Activated T-cell treated with anti-CD3 and anti-CD28 coated beads, Interleukin-2, amount 50 U/mL, for 4 hours (primary cell): ENCODE results near the gene RASA3. TPM values are rescaled to one million over a fixed set of nuclear protein-coding genes. Genes with fewer than 3 reads are reported as not detected.
A peak's percentile ranks its signal among the peaks of the same experiment; 100 is the strongest.

ENCODE experiments used
- ATAC-seq, 2 donors: fragments of 200-7000 bp; cut with Tn5 transposase; one replicate each; pipeline ENCODE4 v1.10.0; 2021
- DNase-seq: peaks from one replicate; pipeline ENCODE4 v3.0.0-alpha.2; 2020
- H3K27me3 Mint-ChIP-seq: one replicate; pipeline ENCODE4 v1.8.0; 2021; ENCODE audit warnings: low read depth, mixed read lengths
- H3K36me3 Mint-ChIP-seq: one replicate; pipeline ENCODE4 v1.8.0; 2022; ENCODE audit warnings: mixed read lengths; ENCODE audit not compliant: insufficient read depth
- H3K4me1 Mint-ChIP-seq: one replicate; pipeline ENCODE4 v1.8.0; 2021; ENCODE audit warnings: low read depth, mixed read lengths
- H3K4me3 Mint-ChIP-seq: one replicate; pipeline ENCODE4 v1.8.0; 2021; ENCODE audit warnings: mild to moderate bottlenecking, moderate library complexity, mixed read lengths
- H3K9me3 Mint-ChIP-seq: one replicate; pipeline ENCODE4 v1.8.0; 2021; ENCODE audit warnings: mixed read lengths
- total RNA-seq, 3 donors: library from RNA; stranded (reverse); gene quantifications; one replicate each; pipeline ENCODE4 v1.2.1, GENCODE V29; 2021

RASA3 gene
- total RNA-seq, 3 donors from 2014 or later = 23.7 to 28.7 (median 26.6) TPM

DNA sequence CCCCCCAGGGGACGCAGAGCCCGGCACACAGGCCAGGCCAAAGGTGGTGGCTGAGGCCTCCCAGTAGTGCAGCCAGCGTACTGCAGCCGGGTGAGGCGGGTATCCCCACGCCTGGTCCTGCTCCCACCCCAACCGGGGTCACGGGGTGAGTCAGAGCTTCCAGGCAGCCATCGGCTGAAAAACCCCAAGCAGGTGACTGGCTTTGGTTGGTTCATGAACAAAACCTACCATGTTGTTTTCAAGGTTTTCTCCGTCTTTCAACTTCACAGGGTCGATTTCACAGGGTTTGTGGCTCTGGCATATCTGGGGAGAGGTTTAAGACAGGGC is 116.5 kb downstream of the RASA3 start:
- no peaks in the 10 kb centered on the region for H3K27me3 Mint-ChIP-seq
- H3K36me3 Mint-ChIP-seq = peaks cover 7% of the 10 kb centered on the region
- H3K4me1 Mint-ChIP-seq = peaks cover 2% of the 10 kb centered on the region
- H3K4me3 Mint-ChIP-seq = no peak overlapping the region
- no peaks in the 10 kb centered on the region for H3K9me3 Mint-ChIP-seq
- ATAC-seq (peak in 1 of 2 donors; percentile 26), DNase-seq (no peak)

DNA sequence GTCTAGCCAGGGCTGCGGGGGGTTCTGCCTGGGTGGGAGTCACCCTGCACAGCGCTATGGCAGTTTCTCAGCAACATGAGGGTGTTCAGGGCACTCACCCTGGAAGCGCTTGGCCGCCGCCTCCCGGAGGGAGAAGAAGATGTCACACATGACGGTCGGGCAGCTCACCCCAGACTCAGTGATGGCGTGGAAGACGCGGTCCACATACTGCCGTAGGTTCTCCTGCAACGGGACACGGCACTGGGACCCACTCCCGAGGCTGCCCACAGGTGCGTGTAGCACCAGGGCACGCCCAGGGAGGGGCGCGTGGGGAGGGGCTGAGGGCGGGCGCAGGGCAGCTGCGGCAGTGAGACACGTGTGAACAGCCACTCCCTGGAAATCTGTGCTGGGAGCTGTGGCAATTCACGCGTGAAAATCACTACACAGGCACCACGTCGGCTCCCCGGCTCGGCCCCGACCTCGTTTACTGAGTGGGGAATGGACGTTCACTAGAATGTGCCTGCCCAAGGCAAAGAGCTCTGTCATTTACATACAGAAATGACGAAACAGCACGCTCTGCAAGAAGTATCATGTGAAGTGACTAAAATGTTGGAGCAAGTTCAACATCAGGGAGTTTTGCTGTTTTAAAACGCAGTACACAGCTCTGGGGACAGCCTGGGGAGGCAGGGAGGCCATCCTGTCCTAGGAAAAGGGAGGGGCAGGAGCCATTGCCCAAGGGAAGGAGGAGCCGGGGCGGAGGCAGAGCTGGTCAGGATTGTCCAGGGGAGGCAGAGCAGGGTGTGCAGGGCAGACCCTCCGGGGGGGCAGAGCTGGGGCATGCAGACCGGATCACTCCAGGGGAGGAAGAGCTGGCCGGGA is 117.1 kb downstream of the RASA3 start:
- Mint-ChIP-seq H3K27me3 (no peaks in the 10 kb centered on the region), H3K4me3 (no peak overlapping the region), H3K36me3 (peaks cover 10% of the 10 kb centered on the region), H3K9me3 (no peaks in the 10 kb centered on the region), H3K4me1 (peaks cover 4% of the 10 kb centered on the region)
- ATAC-seq (no peak), DNase-seq (no peak)

DNA sequence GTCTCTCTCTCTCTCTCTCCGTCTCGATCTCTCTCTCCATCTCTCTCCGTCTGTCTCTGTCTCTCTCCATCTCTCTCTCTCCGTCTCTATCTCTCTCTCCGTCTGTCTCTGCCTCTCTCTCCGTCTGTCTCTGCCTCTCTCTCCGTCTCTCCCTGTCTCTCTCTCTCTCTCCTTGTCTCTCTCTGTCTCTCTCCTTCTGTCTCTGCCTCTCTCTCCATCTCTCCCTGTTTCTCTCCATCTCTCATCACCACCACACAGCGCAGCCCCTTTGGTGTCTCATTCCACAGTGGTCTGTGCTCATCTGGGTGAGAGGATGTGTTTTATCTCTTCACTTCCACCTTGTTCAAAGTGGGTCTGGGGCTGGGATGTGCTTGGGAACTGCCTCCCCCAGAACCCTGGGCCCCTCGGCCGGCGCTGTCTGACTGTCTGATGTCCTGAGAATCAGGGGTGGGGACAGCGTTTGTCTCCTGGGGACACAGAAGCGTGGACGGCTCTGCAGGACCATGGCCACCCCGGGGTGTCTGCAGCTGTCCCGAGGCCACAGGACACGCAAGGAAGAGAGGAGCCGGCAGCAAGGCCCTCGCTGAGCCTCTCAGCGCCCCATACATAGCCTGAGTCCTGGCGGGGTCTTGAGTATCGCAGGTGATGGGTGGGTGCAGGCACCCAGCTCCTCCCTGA is 118.3 kb downstream of the RASA3 start:
- DNase-seq (no peak), ATAC-seq (no peak)
- H3K4me3 Mint-ChIP-seq = no peak overlapping the region
- H3K36me3 Mint-ChIP-seq = peaks cover 10% of the 10 kb centered on the region
- H3K9me3 Mint-ChIP-seq = no peaks in the 10 kb centered on the region
- no peaks in the 10 kb centered on the region for H3K27me3 Mint-ChIP-seq
- peaks cover 4% of the 10 kb centered on the region for H3K4me1 Mint-ChIP-seq

DNA sequence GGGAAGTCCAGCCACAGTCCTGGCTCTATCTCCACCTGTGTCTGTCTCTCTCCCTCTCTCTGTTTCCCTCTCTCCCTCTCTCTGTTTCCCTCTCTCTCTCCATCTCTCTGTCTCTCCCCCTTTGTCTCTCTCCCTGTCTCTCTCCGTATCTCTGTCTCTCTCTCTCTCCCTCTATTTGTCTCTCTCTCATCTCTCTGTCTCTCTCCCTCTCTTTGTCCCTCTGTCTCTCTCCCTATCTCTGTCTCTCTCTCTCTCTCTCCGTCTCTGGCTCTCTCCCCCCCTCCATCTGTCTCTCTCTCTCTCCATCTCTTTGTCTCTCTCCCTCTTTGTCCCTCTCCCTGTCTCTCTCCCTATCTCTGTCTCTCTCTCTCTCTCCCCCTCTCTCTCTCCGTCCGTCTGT is 119.1 kb downstream of the RASA3 start:
- no peak for ATAC-seq
- Mint-ChIP-seq H3K4me1 (peaks cover 4% of the 10 kb centered on the region), H3K9me3 (no peaks in the 10 kb centered on the region), H3K27me3 (no peaks in the 10 kb centered on the region), H3K36me3 (peaks cover 10% of the 10 kb centered on the region), H3K4me3 (no peak overlapping the region)
- no peak for DNase-seq

DNA sequence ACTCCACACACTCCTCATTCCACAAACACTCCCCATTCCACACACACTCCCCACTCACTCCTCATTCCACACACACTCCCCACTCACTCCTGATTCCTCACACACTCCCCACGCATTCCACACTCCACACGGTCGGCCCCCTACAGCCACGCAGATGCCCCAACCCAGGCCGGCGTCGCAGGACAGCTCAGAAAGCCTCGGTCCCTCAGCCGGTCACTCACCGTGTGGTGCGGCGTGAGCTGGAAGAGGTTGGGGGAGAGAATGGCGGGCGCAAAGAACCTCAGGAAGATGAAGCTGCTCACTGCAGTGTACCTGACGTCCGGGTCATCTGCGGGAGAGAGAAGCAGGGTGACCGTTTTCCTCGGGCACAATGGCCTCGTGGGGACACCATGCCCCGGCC is 119.5 kb downstream of the RASA3 start:
- Mint-ChIP-seq H3K4me3 (no peak overlapping the region), H3K9me3 (no peaks in the 10 kb centered on the region), H3K4me1 (peaks cover 4% of the 10 kb centered on the region), H3K27me3 (no peaks in the 10 kb centered on the region), H3K36me3 (peaks cover 10% of the 10 kb centered on the region)
- DNase-seq = no peak
- ATAC-seq = no peak

DNA sequence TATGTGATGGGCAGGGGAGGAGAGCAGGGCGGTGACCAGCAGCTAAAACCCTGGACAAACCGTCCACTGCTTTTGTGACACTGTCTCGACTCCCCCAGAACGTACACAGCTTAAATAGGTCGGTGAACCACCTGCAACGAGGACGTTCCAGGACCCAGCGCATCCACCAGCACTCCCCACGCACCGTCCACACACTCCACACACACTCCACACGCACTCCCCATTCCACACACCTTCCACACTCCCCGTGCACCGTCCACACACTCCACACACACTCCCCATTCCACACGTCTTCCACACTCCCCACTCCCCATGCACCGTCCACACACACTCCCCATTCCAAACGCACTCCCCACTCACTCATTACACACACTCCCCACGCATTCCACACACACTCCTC is 120.3 kb downstream of the RASA3 start:
- ATAC-seq (no peak), DNase-seq (no peak)
- Mint-ChIP-seq H3K27me3 (no peaks in the 10 kb centered on the region), H3K4me3 (no peak overlapping the region), H3K9me3 (no peaks in the 10 kb centered on the region), H3K36me3 (peaks cover 10% of the 10 kb centered on the region), H3K4me1 (peaks cover 4% of the 10 kb centered on the region)

DNA sequence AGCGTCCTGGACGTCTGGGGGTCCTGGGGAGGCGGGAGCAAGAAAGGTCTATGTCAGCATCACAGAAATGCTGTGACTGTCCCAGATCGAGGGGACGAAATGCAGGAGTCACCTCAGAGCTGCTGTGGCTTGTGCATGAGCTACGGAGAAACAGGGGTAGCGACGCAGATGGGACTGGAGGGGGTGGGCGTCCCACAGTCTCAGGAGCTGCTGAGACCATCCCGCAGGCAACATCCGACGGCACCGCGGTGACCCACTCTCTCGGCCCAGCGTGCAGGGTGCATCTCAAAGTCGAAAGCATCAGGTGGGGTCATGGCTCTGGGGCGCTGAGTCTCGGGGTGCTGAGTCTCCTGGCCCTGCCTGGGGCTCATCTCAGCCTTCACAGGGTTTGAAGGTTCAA is 121.2 kb downstream of the RASA3 start:
- H3K9me3 Mint-ChIP-seq = no peaks in the 10 kb centered on the region
- peaks cover 4% of the 10 kb centered on the region for H3K4me1 Mint-ChIP-seq
- no peak for ATAC-seq
- no peak overlapping the region for H3K4me3 Mint-ChIP-seq
- no peak for DNase-seq
- H3K27me3 Mint-ChIP-seq = no peaks in the 10 kb centered on the region
- peaks cover 10% of the 10 kb centered on the region for H3K36me3 Mint-ChIP-seq

DNA sequence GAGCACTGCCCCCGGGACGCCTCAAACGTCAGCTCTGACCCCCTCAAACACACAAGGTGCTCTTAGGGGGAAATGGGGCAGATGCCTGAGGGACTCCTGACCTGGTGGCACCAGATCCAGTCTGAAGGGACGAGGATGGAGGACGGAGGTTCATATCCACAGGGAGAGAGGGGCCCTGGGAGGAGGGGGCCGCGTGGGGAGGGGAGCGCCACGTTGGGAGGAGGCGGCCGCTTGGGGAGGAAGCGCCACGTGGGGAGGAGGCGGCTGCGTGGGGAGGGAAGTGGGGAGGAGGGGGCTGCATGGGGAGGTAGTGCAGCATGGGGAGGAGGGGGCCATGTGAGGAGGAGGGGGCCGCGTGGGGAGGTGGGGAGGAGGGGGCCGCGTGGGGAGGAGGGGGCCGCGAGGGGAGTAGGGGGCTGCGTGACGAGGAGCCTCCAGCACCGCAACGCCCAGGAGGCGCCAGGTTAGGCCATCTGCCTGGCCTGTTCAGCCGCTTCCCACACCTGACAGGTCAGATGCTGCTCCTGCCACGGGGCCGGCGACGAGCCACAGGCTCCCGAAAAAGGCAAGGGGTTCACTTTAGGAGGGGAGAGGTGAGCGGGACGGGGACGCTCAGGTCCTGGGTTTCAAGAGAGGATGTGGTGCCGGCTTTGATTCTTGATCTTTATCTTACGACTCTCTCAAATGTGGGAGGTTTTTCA is 121.9 kb downstream of the RASA3 start:
- ATAC-seq (peak in 1 of 2 donors; percentile 37), DNase-seq (no peak)
- H3K27me3 Mint-ChIP-seq = no peaks in the 10 kb centered on the region
- no peaks in the 10 kb centered on the region for H3K9me3 Mint-ChIP-seq
- H3K4me1 Mint-ChIP-seq = peaks cover 4% of the 10 kb centered on the region
- peaks cover 10% of the 10 kb centered on the region for H3K36me3 Mint-ChIP-seq
- H3K4me3 Mint-ChIP-seq = no peak overlapping the region

DNA sequence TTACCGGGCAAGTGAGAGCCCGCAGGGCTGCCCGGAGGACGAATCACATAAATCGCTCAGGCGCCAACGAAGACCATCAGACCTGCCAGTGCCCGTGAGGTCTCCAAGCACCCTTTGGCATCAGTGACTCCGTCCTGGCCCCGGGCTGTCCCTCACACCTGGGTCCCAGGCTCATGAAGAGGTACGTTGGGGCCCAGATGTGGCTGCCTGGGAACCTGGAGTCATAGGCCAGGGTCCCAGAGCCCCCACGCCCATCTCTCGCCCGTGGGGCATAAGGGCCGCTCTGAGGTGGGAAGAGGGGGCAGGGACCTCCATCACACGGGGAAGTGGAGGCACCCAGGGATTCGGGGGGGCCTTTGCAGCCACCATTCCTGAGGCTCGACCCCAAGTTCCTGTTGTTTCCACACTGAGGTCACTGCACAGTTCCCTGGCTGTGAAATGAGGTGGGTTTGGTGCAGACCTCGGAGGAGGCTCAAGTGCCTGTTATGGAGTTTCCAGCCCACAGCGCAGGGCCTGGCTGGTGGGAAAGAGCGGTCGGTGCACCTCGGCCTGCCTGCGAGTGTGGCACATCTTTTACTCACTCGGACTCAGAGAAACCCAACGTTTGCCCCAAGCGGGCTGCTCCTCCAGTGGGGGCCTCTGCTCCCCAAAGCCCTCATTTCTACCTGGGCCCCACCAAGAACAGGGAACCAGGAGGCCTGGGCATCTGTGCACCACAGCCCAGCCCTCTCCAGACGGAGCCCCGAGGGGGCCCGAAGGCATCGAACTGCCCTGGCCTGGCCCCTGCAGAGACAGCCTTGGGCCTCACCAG is 122.6 kb downstream of the RASA3 start:
- Mint-ChIP-seq H3K9me3 (no peaks in the 10 kb centered on the region), H3K27me3 (no peaks in the 10 kb centered on the region), H3K36me3 (peaks cover 11% of the 10 kb centered on the region), H3K4me1 (peaks cover 4% of the 10 kb centered on the region), H3K4me3 (no peak overlapping the region)
- ATAC-seq (no peak), DNase-seq (no peak)

DNA sequence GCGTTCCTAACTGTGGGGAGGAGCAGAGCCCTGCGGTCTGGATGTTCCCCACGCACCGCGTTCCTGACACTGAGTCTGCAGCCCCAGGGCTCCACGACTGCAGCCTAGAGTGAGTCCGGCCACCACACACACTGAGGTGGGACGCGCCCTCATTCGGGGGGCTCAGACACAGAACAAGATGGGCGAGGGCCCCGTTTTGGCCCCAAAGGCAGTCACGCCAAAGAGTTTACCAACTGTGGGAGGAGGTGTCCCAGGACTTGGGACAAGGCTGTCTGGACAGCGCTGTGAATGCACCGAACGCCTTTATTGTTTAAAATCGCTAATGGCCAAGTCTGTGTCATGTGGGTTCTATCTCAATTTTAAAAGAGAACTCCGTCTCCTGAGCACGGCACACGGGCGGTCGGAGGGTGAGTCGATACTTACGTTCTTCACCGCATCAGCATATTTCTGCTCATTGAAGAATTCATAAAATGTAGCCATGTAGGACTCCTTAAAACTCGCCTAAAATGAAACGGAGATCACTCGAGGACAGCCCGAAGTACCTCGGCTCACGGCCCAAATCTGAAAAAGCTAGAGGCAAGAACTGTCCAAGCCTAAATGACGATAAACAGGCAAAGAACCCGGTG is 123.3 kb downstream of the RASA3 start:
- DNase-seq (no peak), ATAC-seq (no peak)
- H3K36me3 Mint-ChIP-seq = peaks cover 15% of the 10 kb centered on the region
- H3K4me3 Mint-ChIP-seq = no peak overlapping the region
- no peaks in the 10 kb centered on the region for H3K27me3 Mint-ChIP-seq
- H3K9me3 Mint-ChIP-seq = no peaks in the 10 kb centered on the region
- H3K4me1 Mint-ChIP-seq = peaks cover 4% of the 10 kb centered on the region

DNA sequence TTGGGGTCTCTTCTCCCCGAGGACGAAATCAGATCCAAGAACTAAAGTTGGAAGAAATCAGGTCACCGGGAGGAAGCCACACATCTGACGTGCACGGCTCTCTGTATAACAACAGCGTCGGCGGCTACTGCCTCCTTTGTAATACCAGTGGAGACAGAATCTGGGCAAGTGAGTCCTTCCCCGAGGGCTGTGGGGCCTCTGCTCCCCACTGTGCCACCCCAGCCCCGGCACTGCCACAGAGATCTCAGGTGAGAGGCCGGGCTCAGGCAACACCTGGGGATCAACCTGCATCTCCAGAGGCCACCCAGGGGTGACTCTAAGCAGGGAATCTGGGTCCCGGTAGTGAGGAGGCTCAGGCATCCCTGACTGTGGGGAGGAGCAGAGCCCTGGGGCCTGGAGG is 124.9 kb downstream of the RASA3 start:
- ATAC-seq = no peak
- DNase-seq = no peak
- Mint-ChIP-seq H3K36me3 (peaks cover 15% of the 10 kb centered on the region), H3K27me3 (no peaks in the 10 kb centered on the region), H3K4me3 (no peak overlapping the region), H3K4me1 (peaks cover 4% of the 10 kb centered on the region), H3K9me3 (no peaks in the 10 kb centered on the region)

DNA sequence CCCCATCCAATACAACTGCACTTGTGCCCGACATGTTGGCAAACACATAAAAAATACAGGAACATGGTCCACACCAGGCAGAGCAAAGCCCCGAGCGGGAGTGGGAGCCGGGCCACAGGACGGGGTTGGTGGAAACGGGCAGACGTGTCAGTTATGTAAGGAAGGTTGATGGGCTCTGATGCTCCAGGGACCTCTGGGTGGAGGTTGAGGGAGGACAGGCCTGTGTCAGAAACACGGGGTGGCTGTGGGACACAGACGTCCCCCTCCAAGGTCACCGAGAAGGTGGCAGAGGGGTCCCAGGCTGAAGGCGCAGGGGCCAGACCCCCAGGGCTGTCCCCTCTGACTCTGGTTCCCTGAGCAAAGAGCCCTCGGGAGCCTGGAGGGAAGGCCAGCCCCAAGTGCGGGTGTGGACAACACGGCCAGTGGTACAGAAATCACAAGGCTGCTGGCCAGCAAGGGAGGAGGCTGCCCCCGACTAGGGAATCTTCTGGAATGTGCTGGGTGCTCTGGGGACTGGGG is 127.2 kb downstream of the RASA3 start:
- H3K4me3 Mint-ChIP-seq = no peak overlapping the region
- no peak for DNase-seq
- ATAC-seq = no peak

DNA sequence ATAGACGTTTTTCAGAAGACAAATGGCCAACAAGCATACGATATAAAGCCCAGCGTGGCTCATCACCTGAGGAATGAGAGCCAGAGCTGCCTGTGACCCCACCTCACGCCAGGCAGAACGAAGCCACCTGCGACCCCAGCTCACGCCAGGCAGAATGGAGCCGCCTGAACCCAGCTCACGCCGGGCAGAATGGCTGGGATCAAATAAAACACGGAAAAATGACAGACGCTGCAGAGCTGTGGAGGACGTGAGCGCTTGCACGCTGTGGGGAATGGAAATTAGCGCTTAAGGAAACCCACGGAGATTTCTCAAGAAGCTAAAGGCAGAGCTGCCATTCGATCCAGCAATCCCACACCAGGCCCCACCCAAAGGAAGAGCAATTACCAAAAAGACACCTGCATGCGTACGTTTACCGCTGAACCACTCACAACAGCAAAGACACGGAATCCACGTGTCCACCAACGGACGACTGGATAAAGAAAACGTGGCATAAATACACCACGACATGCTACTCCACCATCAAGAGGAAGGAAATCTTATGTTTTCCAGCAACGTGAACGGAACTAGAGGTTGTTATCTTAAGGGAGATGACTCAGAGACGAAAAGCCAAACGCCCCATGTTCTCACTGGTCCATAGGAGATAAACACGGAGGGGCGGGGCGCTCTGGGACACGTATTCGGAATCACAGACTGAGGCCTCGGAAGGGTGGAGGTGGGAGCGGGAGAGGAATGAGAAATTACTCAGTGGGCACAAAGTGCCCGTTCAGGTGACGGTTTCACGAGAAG is 127.8 kb downstream of the RASA3 start:
- Mint-ChIP-seq H3K4me1 (no peaks in the 10 kb centered on the region), H3K27me3 (no peaks in the 10 kb centered on the region), H3K9me3 (no peaks in the 10 kb centered on the region), H3K4me3 (no peak overlapping the region), H3K36me3 (peaks cover 15% of the 10 kb centered on the region)
- ATAC-seq = no peak
- no peak for DNase-seq

More for the DNA sequence above, 127.2 kb downstream of the RASA3 start:
- H3K9me3 Mint-ChIP-seq = no peaks in the 10 kb centered on the region
- H3K27me3 Mint-ChIP-seq = no peaks in the 10 kb centered on the region
- H3K36me3 Mint-ChIP-seq = peaks cover 12% of the 10 kb centered on the region
- H3K4me1 Mint-ChIP-seq = no peaks in the 10 kb centered on the region
